GM04503 (cell line): ENCODE data around the gene OPCML.
A peak's percentile ranks its signal among the peaks of the same experiment; 100 is the strongest.

Source experiments
- DNase-seq: peaks from one replicate; pipeline ENCODE4 v3.0.0-alpha.2; 2012; ENCODE audit warnings: low read depth

The OPCML gene

GRCh38 chr11:132790466-132790865 is 741.8 kb downstream of the OPCML start:
- no peak for DNase-seq

- no peak for DNase-seq
Observed at GRCh38 chr11:132788816-132789325, 743.4 kb downstream of the OPCML start.

GRCh38 chr11:132785878-132786277 is 746.4 kb downstream of the OPCML start:
- DNase-seq: no peak

GRCh38 chr11:132784441-132784840 is 747.9 kb downstream of the OPCML start:
- DNase-seq: no peak

- DNase-seq: no peak
Observed at GRCh38 chr11:132782102-132782501, 750.2 kb downstream of the OPCML start.

- no peak for DNase-seq
Observed at GRCh38 chr11:132780046-132780445, 752.3 kb downstream of the OPCML start.

- no peak for DNase-seq
Observed at GRCh38 chr11:132779497-132779896, 752.8 kb downstream of the OPCML start.

- DNase-seq: no peak
Observed at GRCh38 chr11:132777067-132777975, 755.0 kb downstream of the OPCML start.

- no peak for DNase-seq
Observed at GRCh38 chr11:132773751-132774150, 758.5 kb downstream of the OPCML start.

GRCh38 chr11:132772703-132773545 is 759.4 kb downstream of the OPCML start:
- no peak for DNase-seq

GRCh38 chr11:132771746-132772145 is 760.6 kb downstream of the OPCML start:
- DNase-seq: no peak

- DNase-seq: no peak
Observed at GRCh38 chr11:132770829-132771530, 761.3 kb downstream of the OPCML start.

- no peak for DNase-seq
Observed at GRCh38 chr11:132763503-132763902, 768.8 kb downstream of the OPCML start.

GRCh38 chr11:132755934-132756333 is 776.4 kb downstream of the OPCML start:
- no peak for DNase-seq

- DNase-seq: no peak
Observed at GRCh38 chr11:132751516-132752250, 780.6 kb downstream of the OPCML start.

GRCh38 chr11:132746305-132746704 is 786.0 kb downstream of the OPCML start:
- no peak for DNase-seq

GRCh38 chr11:132745306-132745705 is 787.0 kb downstream of the OPCML start:
- DNase-seq: no peak

- DNase-seq: peak; percentile 59
Observed at GRCh38 chr11:132744771-132745170, 787.5 kb downstream of the OPCML start.

- DNase-seq: no peak
Observed at GRCh38 chr11:132743601-132744000, 788.7 kb downstream of the OPCML start.

GRCh38 chr11:132742929-132743328 is 789.4 kb downstream of the OPCML start:
- no peak for DNase-seq

- peak; percentile 96 for DNase-seq
Observed at GRCh38 chr11:132734217-132734616, 798.1 kb downstream of the OPCML start.
